Measurements from ENCODE around the gene AVL9. TPM values are rescaled to one million over a fixed set of nuclear protein-coding genes. Genes with fewer than 3 reads are reported as not detected.

AVL9 gene
- total and polyA plus RNA-seq, 2 of the 13 experiments (the other 11 are each of a cell fraction or from before 2014, with no cell fraction given), result 29.9 to 48.0 TPM

DNA sequence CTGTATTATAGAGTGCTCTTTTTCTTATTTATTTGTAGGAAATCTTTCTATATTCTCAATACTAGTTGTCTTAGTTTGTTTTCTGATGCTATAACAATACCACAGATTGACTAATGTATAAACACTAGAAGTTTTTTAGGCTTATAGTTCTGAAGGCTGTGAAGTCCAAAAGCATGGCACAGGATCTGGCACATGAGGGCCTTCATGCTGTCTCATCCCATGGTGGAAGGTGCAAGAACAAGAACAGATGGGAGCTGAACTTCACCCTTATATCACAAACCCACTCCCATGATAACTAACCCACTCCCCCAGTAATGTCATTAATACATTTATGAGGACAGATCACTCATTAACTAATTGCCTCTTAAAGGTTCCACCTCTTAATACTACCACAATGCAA is 109.7 kb downstream of the AVL9 start:
- CTCF ChIA-PET (ENCODE audit: low intra/inter-chr PET ratio, low total read pairs), result no interaction called here
- no peak for ATAC-seq
- Histone ChIP-seq H3K4me3 (replicated peaks in 1 of 3; ENCODE audit: insufficient read depth in 1 of 3, low read depth in 2 of 3, low read length in 3 of 3) (no peak overlapping the region), H3K4me1 (ENCODE audit: insufficient read depth, low read length) (no peaks in the 10 kb centered on the region), H3K4me2 (ENCODE audit: low read depth, low read length) (no peak overlapping the region), H3K9me3 (ENCODE audit: low read length) (peaks cover 6% of the 10 kb centered on the region; the same call in 1 of the 2 replicates), H3K79me2 (ENCODE audit: insufficient read depth, low read length) (no peaks in the 10 kb centered on the region), H3K27ac (ENCODE audit: extremely low read length, insufficient read depth, low read length) (no peak overlapping the region), H3K36me3 (replicated peaks in 1 of 2; ENCODE audit: control insufficient read depth in 1 of 2, insufficient read depth in 2 of 2, low read length in 2 of 2) (0 out of 5 replicates have a peak, but pooled peaks cover 0 to 1% of the 10 kb centered on the region in 2 experiments), H3K9ac (ENCODE audit: insufficient read depth, low read depth, low read length) (no peak overlapping the region), H2AFZ (ENCODE audit: low read length) (no peak overlapping the region), H4K20me1 (ENCODE audit: insufficient read depth, low read length) (no peaks in the 10 kb centered on the region), H3K27me3 (ENCODE audit: control insufficient read depth in 1 of 2, insufficient read depth in 2 of 2, low read length in 2 of 2) (no peaks in the 10 kb centered on the region)
- BruUV-seq (replicated peaks), result no TSS peak
- in situ Hi-C loops (cut with HindIII; ENCODE audit: extremely low pct_ligation_motif_present, low pct_unique_long_range_greater_than_20kb) (no loop called here), intact Hi-C loops (cut with micrococcal nuclease; ENCODE audit: unreplicated experiment) (no loop called here)
- no peak for DNase-seq (ENCODE audit: low spot score)
- POLR2A ChIA-PET, result no interaction called here
- TF ChIP-seq ZNF564 (CRISPR knock-in tag; IDR thresholded peaks at IDR 0.05) (peak; percentile 99), ZNF552 (CRISPR knock-in tag; IDR thresholded peaks at IDR 0.05; ENCODE audit: borderline replicate concordance) (no peak), ZNF33B (CRISPR knock-in tag; IDR thresholded peaks at IDR 0.05) (no peak), ZNF12 (CRISPR knock-in tag; IDR thresholded peaks at IDR 0.05) (no peak)
- no peak for FAIRE-seq

GRCh38 chr7:32609463-32609862 is 114.2 kb downstream of the AVL9 start:
- no peaks in the 10 kb centered on the region for H3K79me2 ChIP-seq (ENCODE audit: insufficient read depth, low read length)
- FAIRE-seq (no peak), DNase-seq (ENCODE audit: low spot score) (no peak), ATAC-seq (no peak)
- H3K4me1 ChIP-seq (ENCODE audit: insufficient read depth, low read length), result peaks cover 10% of the 10 kb centered on the region; the same call in 1 of the 2 replicates
- peaks cover 6% of the 10 kb centered on the region; the same call in 1 of the 2 replicates for H3K9me3 ChIP-seq (ENCODE audit: low read length)
- intact Hi-C loops (cut with micrococcal nuclease; ENCODE audit: unreplicated experiment), result no loop called here
- no peak overlapping the region for H3K27ac ChIP-seq (ENCODE audit: extremely low read length, insufficient read depth, low read length)
- POLR2A ChIA-PET, result no interaction called here
- 96% methylated on average over 4 of the region's 4 CpGs for WGBS (ENCODE audit: low lambda C conversion rate)
- H3K27me3 ChIP-seq (ENCODE audit: control insufficient read depth in 1 of 2, insufficient read depth in 2 of 2, low read length in 2 of 2), result no peaks in the 10 kb centered on the region
- H3K36me3 ChIP-seq (replicated peaks in 1 of 2; ENCODE audit: control insufficient read depth in 1 of 2, insufficient read depth in 2 of 2, low read length in 2 of 2), result 0 out of 5 replicates have a peak, but pooled peaks cover 0 to 1% of the 10 kb centered on the region in 2 experiments
- no peak overlapping the region for H3K4me3 ChIP-seq (replicated peaks in 1 of 3; ENCODE audit: insufficient read depth in 1 of 3, low read depth in 2 of 3, low read length in 3 of 3)
- no TSS peak for BruUV-seq (replicated peaks)
- no peak overlapping the region for H3K9ac ChIP-seq (ENCODE audit: insufficient read depth, low read depth, low read length)
- in situ Hi-C loops (cut with HindIII; ENCODE audit: extremely low pct_ligation_motif_present, low pct_unique_long_range_greater_than_20kb), result no loop called here
- no peak overlapping the region for H3K4me2 ChIP-seq (ENCODE audit: low read depth, low read length)
- no peaks in the 10 kb centered on the region for H4K20me1 ChIP-seq (ENCODE audit: insufficient read depth, low read length)
- CTCF ChIA-PET (ENCODE audit: low intra/inter-chr PET ratio, low total read pairs), result no interaction called here
- H2AFZ ChIP-seq (ENCODE audit: low read length), result no peak overlapping the region
- TF ChIP-seq, protein P1, sequence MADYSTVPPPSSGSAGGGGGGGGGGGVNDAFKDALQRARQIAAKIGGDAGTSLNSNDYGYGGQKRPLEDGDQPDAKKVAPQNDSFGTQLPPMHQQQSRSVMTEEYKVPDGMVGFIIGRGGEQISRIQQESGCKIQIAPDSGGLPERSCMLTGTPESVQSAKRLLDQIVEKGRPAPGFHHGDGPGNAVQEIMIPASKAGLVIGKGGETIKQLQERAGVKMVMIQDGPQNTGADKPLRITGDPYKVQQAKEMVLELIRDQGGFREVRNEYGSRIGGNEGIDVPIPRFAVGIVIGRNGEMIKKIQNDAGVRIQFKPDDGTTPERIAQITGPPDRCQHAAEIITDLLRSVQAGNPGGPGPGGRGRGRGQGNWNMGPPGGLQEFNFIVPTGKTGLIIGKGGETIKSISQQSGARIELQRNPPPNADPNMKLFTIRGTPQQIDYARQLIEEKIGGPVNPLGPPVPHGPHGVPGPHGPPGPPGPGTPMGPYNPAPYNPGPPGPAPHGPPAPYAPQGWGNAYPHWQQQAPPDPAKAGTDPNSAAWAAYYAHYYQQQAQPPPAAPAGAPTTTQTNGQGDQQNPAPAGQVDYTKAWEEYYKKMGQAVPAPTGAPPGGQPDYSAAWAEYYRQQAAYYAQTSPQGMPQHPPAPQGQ (CRISPR knock-in tag; IDR thresholded peaks at IDR 0.05; ENCODE audit: borderline replicate concordance), result no peak
- TF ChIP-seq ZNF331 (CRISPR knock-in tag; IDR thresholded peaks at IDR 0.05) (no peak), SNAPC4 (CRISPR knock-in tag; IDR thresholded peaks at IDR 0.05) (no peak), ELF1 (CRISPR knock-in tag; IDR thresholded peaks at IDR 0.05) (no peak), MAFF (IDR thresholded peaks at IDR 0.05; ENCODE audit: low read depth, low read length) (no peak), ZNF3 (CRISPR knock-in tag; IDR thresholded peaks at IDR 0.05) (no peak), NFIB (CRISPR knock-in tag; IDR thresholded peaks at IDR 0.05; ENCODE audit: borderline replicate concordance) (no peak), NFE2L2 (IDR thresholded peaks at IDR 0.05; ENCODE audit: low read length) (no peak)
- TF ChIP-seq, protein P2, sequence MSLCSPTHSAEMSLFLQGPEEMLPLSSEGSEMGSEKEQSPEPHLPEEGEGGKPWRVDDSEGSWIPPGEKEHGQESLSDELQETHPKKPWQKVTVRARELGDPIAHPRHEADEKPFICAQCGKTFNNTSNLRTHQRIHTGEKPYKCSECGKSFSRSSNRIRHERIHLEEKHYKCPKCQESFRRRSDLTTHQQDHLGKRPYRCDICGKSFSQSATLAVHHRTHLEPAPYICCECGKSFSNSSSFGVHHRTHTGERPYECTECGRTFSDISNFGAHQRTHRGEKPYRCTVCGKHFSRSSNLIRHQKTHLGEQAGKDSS (CRISPR knock-in tag; IDR thresholded peaks at IDR 0.05; ENCODE audit: borderline replicate concordance, low read depth), result no peak

All from HepG2 (cell line).